HG03159 (cell line): ENCODE results near the gene ATP8B3.

Source experiments
- ATAC-seq: cut with Tn5 transposase; IDR thresholded peaks from one replicate; pipeline ENCODE4 v1.9.1; 2021; ENCODE audit warnings: mild to moderate bottlenecking, moderate library complexity; ENCODE audit not compliant: unreplicated experiment

The ATP8B3 gene

DNA sequence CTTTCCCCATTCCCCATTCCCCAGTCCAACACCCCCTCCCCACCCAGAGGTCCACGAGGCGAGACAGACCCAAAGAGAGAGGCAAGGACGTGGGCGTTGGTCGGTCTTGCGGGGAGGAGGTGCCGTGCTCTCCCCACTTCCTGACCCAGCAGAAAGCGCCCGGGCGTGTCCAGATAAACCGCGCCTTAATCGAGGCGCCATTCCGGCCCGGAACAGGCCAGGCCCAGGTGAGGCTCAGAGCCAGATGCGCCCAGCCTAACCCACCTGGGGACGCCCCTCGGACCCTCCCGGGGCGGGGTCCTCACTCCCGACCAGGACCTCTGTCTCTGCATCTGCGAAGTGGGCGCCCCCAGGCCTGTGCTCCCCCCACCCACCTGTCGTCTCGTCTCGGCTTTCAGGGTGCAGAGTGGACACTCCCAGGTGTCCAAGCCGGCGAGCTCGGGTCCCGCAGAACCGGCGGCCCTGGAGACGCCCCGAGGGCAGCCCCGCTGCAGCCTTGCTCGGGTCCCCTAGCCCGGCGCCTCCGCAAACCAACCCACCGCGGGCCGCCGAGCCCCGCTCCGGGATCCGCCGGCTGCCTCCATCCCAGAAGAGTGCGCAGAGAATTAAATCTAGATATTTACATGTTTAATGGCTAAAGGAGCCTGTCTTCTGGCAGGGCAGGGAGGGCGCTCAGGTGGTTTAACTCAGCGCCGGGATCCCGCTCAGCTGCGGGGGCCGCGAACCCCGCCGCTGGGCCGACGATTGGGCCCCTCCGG lies 63.8 kb downstream of the ATP8B3 start:
- no peak for ATAC-seq

- no peak for ATAC-seq
These were observed 64.6 kb downstream of the ATP8B3 start for GRCh38 chr19:1747285-1748114.

GRCh38 chr19:1746401-1747284 lies 65.4 kb downstream of the ATP8B3 start:
- ATAC-seq = no peak

GRCh38 chr19:1745589-1746031 lies 66.5 kb downstream of the ATP8B3 start:
- no peak for ATAC-seq

- ATAC-seq = no peak
These were observed 67.1 kb downstream of the ATP8B3 start for GRCh38 chr19:1744822-1745563.

DNA sequence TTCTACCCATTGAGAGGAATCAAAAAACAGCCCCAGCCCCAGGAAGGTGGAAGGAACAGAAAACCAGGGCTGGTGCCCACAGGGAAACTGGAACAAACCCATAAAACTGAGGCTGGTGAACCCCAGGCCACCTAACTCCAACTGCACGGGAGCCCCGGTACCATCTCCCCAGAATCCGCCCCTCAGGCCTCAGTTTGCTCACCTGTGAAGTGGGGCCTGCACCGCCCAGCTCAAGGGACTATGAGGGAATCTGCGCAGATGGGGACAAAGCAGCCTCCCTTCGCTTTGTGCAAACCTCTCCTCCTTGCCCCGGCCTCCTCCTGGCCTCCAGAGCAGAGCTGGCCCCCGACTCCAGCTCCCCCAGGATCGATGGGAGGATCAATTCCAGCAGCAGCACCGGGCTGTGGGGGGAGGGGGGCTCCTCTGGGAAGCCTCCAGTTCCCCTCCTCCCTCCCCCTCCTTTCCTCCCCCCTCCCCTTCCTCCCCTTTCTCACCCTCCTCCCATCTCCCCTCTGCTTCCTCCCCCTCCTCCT lies 67.9 kb downstream of the ATP8B3 start:
- no peak for ATAC-seq

DNA sequence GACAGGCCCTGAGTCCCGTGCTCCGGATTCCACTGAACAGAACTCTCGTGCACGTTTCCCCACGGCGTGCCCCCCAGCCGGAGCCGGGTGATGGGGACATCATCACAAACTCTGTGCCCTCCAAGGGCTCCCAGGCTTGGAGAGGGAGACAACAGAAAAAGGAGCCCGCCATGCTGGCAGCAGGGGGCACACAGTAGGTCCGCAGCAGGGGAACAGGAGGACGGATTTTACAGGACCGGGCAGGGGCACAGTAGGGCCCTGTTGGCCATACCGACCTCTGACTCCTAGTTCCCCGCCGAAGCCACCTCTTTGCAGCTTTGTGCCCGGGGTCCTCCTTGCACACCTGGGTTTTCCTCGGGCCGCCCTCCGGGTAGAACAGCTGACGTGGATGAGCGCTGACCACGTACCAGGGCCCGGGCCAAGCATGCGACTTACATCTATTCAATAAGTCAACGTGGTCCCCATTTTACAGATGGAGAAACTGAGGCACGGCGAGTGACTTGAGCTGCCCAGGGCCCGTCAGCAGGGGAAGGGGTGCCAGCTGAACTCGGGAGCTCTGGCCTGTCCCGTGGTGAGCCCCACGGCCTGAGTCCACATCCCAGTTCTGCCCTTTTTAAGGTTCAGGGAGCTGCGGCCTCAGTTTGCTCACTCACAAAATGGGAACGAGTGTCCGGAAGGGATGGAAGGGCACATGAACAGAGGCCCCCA lies 68.9 kb downstream of the ATP8B3 start:
- no peak for ATAC-seq

DNA sequence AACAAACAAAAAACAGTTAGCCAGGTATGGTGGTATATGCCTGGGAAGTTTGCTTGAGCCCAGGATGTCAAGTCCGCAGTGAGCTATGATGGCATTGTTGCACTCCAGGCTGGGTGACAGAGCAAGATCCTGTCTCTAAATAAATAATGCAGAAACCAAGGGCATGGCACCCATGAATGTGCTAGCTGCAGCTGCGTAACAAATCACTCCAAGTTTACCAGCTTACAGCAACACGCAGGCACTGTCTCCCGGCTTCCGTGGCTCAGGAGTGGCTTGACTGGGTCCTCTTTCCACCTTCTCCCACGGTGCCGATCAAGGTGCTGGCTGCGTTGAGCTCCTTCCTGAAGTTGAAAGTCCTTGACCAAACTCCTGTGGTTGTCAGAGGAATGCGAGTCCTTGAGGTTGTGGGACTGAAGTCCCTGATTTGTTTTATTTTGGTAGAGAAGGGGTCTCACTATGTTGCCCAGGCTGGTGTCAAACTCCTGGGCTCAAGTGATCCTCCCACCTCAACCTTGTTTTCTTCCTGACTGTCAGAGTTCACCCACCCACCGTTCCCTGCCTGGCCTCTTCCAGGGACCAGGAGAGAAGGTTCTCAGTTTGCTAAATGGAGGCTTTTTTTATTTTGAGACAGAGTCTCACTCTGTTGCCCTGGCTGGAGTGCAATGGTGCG lies 72.0 kb downstream of the ATP8B3 start:
- no peak for ATAC-seq

GRCh38 chr19:1736927-1737326 lies 75.1 kb downstream of the ATP8B3 start:
- no peak for ATAC-seq

DNA sequence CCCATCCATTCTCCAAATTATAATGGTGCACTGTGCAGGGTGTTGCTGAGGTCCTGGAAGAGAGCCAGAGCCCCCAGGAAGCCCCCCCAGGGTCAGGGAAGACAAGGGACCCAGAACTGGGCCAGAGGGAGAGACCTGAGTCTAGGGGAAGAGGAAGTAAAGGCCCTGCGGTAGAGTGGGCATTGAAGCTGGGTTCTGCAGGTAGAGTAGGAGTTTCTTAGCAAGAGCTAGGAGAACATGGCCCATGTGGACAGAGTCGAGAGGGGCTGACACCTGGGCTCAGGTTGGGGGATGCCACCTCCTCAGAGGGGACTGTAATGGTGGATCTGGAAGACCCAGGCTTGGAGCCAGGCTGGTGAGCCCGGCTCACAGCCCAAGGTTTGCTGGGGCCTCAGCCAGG lies 75.8 kb downstream of the ATP8B3 start:
- no peak for ATAC-seq

DNA sequence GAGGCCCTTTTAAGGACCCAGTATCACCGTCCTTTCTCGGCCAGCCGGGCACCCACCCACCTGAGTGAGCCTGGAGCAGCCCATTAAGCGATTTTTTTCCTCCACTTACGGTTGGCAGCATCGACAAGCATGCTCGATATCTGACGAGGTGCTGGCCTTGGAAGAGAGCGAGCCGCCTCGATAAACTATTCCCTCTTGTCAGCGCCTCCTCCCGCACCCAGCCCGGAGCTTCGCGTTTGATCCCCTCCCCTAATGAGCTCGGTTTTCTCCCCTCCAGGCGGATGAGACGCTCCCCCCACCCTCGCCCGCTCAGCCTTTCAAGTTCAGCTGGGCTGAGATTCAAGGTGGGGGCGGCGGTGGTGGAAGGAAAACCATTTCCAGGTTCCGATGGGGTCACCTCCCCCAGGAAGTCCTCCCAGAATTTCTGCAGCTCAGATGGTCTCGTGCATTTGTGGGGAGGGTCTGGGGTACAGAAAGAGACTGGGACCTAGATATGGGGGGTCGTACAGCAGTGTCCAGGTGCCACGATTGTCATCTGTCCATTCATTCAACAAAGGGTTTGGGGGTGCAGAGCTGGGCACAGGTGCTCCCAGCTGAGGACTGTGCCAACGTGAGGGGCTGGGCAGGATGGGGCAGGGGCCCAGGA lies 77.6 kb downstream of the ATP8B3 start:
- no peak for ATAC-seq
